D721Med (cell line): ENCODE measurements around the gene PPM1H.
"Not testable (repeated sequence)": the region's sequence is repeated elsewhere in the genome, so short reads cannot be mapped to it uniquely, and the experiment has no call there.

ENCODE experiments used
- DNase-seq: peaks from one replicate; pipeline ENCODE4 v3.0.0; 2011; ENCODE audit warnings: low spot score; ENCODE audit not compliant: insufficient read length
- FAIRE-seq: peaks from 2 replicates; lab custom pipeline; 2011; peaks lifted over from hg19 to GRCh38; lab: Jason Lieb, UNC
- TF ChIP-seq, protein P1 (sequence below): IDR thresholded peaks from 2 replicates; pipeline ENCODE4 v1.5.1; 2012; ENCODE audit warnings: mild to moderate bottlenecking, control low read depth; ENCODE audit not compliant: insufficient read depth; ENCODE audit errors: missing control alignments

PPM1H gene

DNA sequence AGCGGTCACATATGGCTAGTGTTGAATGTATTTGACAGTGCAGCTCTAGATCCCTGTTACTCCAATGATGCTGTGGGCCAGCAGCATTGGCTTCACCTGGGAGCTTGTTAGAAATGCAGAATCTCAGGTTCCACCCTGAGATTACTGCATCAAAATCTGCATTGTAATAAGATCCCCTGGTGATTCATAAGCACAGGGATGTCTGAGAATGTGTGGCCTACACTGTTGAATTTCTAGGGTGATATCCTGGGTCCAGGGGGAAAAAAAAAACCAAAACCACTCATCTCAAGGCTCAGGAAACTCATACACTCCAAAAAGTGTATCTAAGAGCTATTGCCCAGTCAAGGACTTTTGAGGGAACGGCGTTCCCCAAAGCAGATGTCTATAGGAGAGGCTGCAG, 196.8 kb downstream of the PPM1H start:
- TF ChIP-seq, protein P1, sequence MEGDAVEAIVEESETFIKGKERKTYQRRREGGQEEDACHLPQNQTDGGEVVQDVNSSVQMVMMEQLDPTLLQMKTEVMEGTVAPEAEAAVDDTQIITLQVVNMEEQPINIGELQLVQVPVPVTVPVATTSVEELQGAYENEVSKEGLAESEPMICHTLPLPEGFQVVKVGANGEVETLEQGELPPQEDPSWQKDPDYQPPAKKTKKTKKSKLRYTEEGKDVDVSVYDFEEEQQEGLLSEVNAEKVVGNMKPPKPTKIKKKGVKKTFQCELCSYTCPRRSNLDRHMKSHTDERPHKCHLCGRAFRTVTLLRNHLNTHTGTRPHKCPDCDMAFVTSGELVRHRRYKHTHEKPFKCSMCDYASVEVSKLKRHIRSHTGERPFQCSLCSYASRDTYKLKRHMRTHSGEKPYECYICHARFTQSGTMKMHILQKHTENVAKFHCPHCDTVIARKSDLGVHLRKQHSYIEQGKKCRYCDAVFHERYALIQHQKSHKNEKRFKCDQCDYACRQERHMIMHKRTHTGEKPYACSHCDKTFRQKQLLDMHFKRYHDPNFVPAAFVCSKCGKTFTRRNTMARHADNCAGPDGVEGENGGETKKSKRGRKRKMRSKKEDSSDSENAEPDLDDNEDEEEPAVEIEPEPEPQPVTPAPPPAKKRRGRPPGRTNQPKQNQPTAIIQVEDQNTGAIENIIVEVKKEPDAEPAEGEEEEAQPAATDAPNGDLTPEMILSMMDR = no peak
- DNase-seq (no peak), FAIRE-seq (no peak)

DNA sequence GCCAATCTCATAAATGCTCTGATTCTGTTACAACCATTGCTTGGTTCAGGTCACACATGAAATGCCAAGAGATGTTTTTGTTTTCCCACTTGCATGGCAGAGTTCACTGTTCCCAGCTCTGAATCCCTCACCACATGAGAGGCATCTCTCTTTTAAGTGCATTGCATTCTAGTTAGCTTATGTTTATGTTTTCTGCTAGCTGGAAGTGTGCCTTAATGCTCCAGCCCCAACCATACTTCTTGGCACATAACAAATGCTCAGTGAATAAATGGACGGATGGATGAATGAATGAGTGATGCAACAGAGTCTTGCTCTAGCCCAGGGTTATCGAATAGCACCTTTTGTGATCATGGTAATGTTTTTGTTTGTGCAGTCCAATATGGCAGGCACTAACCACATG, 197.3 kb downstream of the PPM1H start:
- DNase-seq (no peak), FAIRE-seq (no peak)
- TF ChIP-seq, protein P1 = no peak

DNA sequence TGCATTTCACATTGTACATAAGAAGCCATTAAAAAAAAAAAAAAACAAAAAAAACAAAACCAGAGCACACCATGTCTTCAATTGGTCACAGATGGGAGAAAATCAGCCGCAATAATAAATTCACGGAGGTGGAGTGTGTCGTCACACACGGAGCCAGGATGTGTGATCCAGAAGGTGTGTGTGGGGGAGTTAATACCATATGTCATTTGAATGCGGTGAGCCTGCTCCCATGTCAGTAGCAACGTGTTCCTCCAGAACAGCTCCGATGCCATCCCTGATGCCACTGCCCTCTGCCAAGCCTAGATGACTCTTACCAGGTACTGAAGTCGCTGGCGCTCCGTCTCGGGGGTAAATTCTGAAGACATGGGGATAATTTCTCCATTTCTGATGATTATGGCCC, 197.8 kb downstream of the PPM1H start:
- FAIRE-seq (no peak), DNase-seq (no peak)
- TF ChIP-seq, protein P1 = no peak

DNA sequence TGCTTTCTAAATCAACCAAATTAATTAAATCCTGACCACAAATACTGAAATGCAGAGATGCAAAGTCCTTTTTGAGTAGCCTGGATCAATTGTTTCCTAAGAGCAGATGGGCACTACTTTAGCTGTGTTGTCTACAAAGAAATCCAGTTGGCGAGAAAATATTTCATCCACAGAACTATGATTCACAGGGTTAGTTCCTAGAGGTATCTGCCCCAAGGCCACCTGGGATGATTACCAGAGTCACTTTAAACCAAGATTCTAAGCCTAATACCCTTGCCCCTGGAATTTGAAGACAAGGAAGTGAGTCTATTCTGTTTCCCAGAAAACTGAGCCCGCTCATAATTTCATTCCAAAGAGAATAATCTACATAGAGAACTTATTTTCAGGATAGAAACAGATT, 198.4 kb downstream of the PPM1H start:
- FAIRE-seq (no peak), DNase-seq (no peak)
- TF ChIP-seq, protein P1 = no peak

DNA sequence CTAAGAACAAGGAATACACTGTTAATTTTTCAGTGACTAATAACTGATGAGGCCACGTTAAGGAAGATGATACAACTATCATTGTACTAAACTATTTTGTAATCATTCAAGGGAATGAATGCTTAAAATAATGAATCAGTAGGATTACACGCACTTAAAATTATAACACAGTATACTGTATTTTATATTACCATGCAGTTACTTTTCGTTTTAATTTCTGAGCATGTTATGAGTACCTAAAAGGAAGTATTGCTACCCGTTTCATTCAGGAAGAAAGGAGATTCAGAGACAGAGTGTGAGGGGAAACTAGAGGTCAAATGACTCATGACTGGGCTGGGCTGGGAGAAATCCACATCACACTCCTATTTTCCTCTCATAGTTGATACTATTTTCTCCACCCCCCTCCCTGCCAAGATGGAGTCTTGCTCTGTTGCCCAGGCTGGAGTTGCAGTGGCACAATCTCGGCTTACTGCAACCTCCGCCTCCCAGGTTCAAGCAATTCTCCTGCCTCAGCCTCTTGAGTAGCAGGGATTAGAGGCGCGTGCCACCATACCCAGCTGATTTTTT, 202.0 kb downstream of the PPM1H start:
- DNase-seq = no peak
- FAIRE-seq = no peak
- TF ChIP-seq, protein P1 = no peak

DNA sequence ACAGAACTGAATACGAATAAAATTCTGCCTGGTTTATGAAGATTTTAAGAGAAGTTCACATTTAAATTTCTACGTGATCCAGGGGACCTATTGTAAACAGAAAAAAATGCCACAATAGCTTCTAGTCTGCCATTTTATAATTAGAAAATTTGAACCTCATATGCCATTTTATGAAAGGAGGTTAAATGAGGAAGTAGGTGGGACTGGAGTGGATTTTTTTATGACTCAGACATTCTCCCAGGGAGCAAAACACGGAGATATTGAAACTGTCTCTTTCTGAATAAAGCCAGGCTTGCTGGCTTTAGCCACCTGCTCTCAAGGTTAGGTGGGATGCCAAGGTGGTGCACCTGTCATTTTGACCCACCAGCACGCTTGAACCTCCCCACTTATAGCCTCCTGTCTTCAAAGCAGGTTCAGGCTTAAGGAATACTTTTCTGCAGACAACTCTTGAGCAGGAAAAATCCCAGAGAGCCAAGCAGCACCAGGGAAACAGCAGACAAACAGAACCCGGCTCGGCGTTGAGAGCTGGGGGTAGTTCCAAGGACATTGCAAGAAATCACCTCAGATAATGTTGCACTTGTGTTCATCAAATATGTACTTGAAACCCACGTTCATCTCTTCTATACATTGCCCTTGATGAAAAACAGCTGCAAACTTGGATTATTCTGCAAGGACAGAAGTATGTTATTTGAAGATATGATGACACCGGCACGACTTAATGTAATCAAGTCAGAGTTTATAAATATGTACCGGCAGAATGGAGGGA, 203.7 kb downstream of the PPM1H start:
- no peak for FAIRE-seq
- TF ChIP-seq, protein P1 = no peak
- DNase-seq = no peak

DNA sequence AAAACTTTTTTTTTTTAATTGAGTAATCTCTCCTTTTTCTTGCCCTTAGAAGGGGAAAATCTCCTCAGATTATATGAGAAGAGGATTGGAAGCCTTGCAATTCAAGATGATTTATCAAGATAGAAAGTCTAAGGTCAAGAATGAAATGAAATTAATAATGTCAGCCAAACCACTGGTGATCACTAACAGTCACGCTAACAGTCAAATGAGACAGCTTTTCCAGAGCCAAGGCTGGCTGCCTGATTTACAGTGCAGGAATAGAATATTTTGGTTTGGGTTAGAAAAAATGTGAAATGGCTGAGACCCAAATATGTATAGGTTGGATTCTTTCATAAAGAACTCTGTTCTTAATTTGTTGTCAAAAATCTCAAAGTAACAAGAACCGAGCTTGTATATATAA, 204.3 kb downstream of the PPM1H start:
- FAIRE-seq = no peak

DNA sequence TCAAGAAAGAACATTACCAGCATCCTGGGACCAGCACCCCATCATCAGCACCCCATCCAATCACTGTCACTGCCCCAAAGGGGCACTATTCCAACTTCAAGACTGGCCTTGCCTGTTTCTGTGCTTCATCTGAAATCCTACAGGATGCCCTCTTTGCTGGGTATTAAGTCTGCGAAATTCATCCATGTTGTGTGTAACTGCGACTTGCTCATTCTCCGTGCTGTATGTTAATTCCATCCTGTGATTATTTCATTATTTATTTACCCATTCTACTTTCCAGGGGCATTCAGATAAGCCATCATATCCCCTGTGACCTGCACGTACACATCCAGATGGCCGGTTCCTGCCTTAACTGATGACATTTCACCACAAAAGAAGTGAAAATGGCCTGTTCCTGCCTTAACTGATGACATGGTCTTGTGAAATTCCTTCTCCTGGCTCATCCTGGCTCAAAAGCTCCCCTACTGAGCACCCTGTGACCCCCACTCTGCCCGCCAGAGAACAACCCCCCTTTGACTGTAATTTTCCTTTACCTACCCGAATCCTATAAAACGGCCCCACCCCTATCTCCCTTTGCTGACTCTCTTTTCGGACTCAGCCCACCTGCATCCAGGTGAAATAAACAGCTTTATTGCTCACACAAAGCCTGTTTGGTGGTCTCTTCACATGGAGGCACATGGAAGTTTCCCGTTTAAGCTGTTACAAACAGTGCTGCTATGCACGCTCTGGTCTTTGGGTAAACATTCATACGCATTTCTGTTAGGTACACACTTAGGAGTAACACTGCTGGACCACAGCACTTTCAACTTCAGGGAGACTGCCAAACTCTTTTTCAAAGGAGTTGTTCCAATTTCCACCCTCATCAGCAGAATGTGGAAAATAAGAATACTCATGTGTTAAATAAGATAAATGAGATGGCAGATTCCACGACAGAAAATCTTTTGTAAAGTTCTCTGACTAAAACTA, 205.1 kb downstream of the PPM1H start:
- not testable (repeated sequence) for DNase-seq, FAIRE-seq

More for the DNA sequence above, 204.3 kb downstream of the PPM1H start:
- TF ChIP-seq, protein P1 = no peak
- no peak for DNase-seq
